GM12892 (cell line): ENCODE measurements around the gene TSPAN4.

ENCODE experiments used
- POLR2A ChIP-seq: IDR thresholded peaks from 2 replicates; pipeline ENCODE4 v1.6.1; 2011; ENCODE audit warnings: low read depth, low read length, control low read depth
- TAF1 ChIP-seq: IDR thresholded peaks from 2 replicates; pipeline ENCODE4 v1.6.1; 2011; ENCODE audit warnings: low read depth, mild to moderate bottlenecking, control low read depth, low read length, borderline replicate concordance

DNA sequence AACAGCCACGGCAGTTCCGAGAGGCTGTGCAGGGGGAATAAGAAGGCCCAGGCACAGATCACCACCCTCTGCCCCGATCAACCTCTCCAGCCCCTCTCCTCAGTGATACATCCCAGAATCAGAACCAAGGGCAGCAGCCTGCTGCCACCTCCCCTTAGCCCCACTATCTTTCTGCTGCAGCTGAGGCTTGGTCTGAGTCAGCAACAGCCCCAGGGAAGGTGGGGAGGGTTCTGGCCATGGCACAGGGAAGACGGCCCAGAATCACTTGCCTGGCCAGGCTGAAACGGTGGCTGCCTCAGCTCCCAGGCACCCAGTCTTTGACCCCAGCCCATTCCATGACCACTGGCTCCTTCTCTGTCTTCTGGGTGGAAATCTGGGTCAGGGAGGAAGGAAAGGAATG, 65.6 kb downstream of the TSPAN4 start:
- TF ChIP-seq POLR2A: no peak
- TF ChIP-seq TAF1: no peak
